Measurements from ENCODE around the gene SRBD1.

- TF ChIP-seq, protein P1, sequence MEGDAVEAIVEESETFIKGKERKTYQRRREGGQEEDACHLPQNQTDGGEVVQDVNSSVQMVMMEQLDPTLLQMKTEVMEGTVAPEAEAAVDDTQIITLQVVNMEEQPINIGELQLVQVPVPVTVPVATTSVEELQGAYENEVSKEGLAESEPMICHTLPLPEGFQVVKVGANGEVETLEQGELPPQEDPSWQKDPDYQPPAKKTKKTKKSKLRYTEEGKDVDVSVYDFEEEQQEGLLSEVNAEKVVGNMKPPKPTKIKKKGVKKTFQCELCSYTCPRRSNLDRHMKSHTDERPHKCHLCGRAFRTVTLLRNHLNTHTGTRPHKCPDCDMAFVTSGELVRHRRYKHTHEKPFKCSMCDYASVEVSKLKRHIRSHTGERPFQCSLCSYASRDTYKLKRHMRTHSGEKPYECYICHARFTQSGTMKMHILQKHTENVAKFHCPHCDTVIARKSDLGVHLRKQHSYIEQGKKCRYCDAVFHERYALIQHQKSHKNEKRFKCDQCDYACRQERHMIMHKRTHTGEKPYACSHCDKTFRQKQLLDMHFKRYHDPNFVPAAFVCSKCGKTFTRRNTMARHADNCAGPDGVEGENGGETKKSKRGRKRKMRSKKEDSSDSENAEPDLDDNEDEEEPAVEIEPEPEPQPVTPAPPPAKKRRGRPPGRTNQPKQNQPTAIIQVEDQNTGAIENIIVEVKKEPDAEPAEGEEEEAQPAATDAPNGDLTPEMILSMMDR (IDR thresholded peaks at IDR 0.05): no peak
- no peak for TF ChIP-seq POLR2A (IDR thresholded peaks at IDR 0.05)
These were observed 26.4 kb upstream of the SRBD1 start for GRCh38 chr2:45637440-45637839.

Data from breast epithelium (tissue), 3 donors.